ENCODE results near the gene CPS1.

Gene CPS1
- total RNA-seq = 0.48 to 0.96 reads per million in 2 experiments

DNA sequence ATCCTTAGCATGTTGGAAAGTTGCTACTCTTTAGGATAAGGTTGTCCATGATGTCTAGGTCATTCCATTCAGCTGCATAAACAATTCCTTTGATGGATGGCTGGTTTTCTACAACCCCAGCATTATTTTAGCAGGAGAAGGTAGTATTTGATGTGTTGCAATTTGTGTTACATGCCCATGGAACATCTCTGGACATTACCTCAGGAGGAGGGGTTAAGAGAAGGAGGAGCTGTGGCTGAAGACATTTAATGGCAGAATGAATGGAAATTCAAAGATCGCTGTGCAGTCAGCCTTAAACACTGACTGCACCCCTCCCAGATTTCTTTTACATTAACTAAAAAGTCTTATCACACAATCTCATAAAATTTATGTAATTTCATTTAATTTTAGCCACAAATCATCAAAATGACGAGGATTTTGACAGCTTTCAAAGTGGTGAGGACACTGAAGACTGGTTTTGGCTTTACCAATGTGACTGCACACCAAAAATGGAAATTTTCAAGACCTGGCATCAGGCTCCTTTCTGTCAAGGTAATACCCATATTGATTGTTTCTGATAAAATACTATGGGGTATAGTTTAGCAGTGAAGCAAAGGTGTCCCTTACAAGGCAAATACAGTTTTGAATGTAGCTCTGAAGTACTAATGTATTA, at the start of gene CPS1:
Gene CPS1 (plus strand): TSS at position 271 of the 652 bp plus-strand sequence. CDS start 135 bp downstream, at position 406.
- no peak for DNase-seq (ENCODE audit: low read depth)

DNA sequence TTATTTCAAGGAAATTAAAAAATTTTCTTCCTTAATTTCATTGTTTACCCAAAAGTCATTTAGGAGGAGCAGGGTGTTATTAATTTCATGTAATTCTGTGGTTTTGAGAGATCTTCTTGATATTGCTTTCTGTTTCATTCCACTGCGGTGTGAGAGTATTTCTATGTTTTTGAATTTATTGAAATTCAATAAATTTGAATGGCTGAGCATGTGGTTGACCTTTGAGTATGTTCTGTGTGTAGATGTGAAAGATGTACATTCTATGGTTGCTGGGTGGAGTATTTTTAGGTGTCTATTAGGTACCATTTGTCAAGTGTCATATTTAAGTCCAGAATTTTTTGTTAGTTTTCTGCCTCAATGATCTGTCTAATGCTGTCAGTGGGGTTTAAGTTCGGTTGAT, 40.5 kb upstream of the CPS1 start:
- no peak for DNase-seq (ENCODE audit: low read depth)

DNA sequence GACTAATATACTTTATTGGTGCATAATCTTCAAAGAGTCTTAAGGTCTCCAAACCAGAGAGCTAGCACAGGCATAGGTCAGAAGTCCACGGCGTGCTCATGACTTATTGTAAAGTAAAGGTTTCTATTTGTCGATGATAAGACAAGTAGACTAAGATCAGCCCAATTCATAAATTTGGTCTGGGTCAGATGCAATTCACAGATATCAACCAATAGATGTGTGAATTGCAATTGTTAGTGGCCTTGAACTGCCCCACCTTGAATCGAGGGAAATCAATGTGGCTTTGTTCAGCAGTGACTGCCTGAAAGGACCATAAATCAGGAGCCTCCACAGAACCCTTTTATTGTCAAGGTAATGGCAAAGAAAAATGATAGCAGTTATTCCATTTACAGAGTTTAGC, 39.1 kb upstream of the CPS1 start:
- DNase-seq (ENCODE audit: low read depth) = no peak

DNA sequence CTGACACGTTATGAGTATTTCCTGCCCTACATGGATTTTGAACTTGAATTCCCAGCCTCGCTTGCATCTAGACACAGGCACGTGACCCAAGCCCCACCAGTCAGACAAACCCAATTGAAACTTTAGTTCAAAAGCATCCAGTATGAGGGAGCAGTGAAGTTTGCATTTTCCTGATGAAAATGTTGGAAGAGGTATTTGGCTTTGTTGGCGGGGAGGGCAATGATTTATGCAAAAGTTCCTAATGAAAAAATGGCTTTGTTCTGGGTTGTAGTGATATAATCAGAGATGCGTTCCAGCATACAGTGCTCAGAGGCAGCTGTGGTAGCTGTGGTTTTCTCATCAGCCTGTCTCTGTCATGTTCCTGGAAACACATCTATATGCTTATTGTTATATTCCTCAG, 36.8 kb upstream of the CPS1 start:
- no peak for DNase-seq (ENCODE audit: low read depth)

DNA sequence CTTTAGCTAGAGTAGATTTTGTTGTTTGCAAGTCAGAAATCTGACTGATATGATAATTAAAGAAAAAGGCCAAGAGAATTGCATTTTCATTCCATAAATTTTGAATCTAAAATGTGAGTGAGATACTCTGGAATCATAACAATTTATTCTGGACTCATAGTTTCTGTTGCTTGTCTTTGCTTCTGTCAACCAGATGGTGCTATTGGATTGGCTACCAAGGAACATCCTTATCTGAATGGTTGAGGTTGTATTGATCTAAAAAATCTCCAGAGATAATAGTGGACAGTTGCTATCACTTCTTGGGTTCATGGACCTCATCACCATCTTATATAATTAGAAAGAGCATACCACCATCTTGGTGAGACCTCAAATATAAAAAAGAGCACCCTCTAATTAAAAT, 34.0 kb upstream of the CPS1 start:
- no peak for DNase-seq (ENCODE audit: low read depth)

DNA sequence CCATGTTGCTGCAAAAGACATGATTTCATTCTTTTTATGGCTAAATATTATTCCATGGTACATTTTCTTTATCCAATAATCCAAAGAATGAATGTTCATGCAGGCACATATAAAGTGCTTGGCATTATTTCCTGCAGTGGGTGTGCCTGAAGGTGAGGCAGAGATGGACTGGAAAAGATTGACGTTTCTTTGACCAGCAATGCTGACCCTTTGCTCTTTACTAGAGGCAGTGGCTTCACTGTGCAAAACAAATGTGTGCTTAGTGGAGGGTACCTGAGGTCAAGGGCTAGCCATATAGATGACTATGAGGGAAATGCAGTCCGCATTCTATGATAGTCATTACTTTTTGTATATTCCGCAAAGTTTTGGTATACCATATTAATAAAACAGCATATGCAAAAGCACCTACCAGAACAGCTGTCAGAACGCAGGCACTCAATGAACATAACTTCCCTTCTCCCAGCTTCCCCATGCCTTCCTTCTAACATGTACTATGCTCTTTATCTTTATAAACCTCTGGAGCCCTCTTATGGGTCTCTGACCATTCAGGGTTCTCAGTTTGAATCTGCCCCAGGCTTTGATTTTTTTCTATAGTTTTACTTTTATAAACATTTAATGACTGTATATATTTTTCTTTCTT, 32.6 kb upstream of the CPS1 start:
- DNase-seq (ENCODE audit: low read depth) = no peak

DNA sequence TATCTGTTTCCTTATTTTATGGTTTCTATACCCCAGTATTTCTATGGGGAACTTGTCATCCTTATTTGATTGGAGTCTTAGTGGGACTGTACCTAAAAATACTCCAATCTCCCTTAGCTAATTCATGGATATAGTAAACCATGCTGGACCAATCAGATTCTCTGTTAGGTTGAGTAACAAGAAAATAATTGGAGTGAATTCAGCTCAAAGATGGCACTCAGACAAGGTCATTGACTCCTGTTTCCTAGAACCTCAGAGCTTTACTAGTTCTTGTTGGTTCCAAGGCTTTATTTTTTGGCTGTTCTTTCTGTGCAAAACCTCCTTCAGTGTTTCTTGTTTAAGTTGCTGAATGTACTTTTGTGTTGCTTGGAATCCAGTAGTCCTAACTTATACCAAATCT, 31.9 kb upstream of the CPS1 start:
- DNase-seq (ENCODE audit: low read depth) = no peak

DNA sequence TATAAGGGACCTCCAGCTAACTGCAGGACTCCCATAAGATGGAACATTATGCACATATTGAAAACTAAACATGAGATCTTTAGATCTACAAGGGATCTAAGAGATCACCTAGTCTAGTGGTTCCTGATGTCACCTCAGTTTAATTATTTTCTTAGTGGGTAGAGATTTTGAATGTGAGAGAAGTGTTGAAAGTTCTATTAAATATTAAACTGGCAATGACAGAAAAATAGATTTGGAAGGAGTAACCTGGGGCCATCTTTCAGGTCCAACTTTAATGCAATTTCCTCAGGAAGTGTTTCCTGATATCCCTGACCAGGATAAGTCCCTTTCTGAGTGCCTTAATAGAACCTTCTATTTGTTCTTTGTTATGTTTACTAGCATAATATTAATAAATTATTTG, 29.1 kb upstream of the CPS1 start:
- no peak for DNase-seq (ENCODE audit: low read depth)

DNA sequence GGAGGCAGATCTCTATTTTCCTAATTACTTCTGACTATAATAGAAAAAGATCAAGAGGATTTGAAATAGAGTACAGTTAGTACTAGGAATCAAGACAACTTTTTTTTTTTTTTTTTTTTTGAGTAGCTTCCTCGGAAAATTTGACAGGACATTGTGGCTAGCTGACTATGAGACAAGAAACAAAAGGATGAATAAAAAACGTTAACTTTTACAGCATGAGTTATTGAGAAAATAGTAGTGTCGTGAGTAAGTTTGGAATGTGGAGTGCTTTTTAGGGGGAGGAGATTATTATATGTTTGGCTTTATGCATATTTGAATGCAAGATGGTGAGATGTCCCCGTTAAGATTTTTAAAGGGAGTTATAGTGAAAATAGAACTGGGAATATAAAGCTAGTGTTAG, 27.7 kb upstream of the CPS1 start:
- no peak for DNase-seq (ENCODE audit: low read depth)

DNA sequence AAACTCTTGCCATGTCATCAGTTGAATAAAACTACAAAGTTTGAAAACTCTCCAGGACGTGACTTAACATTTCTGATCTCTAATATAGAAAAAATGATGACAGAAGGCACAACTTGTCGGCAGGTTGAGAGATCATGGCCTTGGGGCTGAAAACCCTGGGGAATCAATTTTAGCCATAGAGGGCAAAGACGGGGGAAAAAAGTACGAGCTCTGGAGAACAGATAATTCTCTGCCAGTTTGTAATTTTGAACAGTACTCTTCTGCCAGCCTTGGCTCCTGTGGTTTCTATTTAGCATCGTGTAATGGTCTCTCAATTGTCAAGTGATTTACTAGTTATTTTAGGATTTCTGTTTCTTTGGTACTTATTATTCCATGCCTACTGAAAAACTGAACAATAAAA, 25.3 kb upstream of the CPS1 start:
- no peak for DNase-seq (ENCODE audit: low read depth)

DNA sequence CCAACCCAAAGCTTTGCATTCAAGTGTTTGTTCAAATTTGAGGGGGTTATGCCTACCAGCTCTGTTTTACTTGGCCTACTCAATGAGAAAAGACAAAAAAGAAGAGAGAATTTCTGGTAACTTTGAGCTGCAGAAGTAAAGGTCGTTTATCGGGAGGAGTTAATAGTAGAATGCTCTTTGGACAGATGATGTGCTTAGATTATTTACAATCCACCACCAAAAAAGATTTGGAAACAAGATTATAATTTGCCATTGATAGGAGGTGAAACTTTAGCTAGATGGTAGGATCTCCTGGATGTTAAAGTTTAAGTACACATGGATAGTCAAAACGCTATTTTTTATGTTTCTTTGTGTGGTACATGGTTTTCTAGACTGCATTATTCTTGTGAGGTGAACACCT, 24.9 kb upstream of the CPS1 start:
- no peak for DNase-seq (ENCODE audit: low read depth)

DNA sequence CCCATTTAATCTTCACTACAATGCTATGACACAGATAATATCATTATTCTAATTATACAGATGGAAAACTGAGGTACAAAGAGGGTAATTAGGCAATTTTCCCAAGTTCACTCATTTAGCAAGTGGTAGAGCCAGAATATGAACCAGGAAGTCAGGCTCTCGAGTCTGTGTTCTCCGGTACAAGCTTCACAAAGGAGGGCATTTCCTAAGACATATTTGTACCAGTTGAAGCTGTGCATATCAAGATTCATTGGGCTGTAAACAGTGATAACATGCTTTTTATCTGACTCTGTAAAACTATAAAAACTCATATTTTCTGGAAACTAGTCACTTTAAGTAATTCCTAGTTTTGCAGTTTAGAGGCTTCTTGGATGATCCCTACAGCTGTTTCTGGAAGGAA, 23.0 kb upstream of the CPS1 start:
- DNase-seq (ENCODE audit: low read depth) = no peak

DNA sequence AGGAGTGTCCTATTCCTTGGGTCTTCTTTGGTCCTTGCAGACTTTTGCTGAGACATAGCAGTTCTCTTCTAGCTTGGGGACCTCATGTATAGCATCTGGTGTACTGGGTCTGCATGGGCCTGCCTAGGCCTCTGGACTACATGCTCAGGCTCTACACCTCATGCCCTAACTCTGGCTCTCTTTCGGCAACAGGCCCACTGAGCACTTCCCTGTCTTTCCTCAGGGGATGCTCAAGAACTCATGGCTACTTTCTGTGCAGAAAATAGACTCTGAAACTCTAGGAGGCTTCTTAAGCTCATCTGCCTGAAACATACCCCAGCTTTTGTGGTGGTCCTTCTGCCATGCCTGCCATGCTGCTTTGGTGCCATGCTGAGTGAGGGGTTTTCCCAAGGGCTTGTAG, 21.5 kb upstream of the CPS1 start:
- no peak for DNase-seq (ENCODE audit: low read depth)

DNA sequence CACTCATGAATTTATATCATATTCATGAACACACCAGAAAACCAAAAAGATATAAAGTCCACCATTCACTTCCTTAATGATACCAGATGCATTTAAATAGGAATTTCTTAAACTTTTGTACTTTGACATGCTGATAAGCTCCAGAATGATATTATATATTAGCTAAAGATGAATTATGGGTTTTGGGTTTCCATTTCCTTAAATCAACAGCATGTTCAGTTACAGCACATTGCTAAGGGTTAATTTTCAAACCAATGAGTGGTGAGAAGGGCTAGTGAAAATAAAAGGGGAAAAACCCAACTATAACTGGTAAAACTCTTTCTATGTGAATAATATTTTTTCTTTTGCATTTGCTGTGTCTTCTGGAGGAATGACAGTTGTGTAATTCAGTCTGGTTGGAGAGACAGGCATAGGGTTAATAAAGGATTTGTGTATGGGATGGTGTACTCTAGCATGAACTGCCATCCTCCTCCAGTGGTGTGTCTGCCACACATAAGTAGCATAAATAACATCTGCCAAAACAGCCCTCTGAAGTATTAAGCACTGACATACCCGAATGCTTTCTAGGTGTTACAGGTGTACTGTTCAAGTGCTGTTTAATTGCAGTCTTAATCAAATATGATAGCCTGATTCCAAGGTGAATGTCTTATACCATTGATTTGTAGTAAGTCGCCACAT, 19.3 kb upstream of the CPS1 start:
- DNase-seq (ENCODE audit: low read depth) = no peak

DNA sequence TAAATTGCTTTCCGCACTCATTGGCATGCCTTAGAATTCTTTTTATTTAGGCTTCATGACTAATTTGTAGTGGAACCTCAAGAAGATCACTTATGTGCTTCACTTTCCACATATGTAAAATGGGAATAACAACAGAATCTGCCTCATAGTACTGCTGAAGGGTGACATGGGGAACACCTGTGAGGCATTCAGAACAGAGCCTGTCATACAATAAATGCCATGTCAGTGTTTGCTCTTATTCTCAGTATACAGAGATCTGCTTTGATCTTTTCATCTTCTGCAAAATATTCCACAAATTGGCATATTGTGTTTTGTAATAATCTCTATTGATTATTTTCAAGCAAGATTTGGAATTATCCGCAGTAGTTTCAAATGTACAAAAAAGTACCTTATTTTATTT, 17.4 kb upstream of the CPS1 start:
- no peak for DNase-seq (ENCODE audit: low read depth)

DNA sequence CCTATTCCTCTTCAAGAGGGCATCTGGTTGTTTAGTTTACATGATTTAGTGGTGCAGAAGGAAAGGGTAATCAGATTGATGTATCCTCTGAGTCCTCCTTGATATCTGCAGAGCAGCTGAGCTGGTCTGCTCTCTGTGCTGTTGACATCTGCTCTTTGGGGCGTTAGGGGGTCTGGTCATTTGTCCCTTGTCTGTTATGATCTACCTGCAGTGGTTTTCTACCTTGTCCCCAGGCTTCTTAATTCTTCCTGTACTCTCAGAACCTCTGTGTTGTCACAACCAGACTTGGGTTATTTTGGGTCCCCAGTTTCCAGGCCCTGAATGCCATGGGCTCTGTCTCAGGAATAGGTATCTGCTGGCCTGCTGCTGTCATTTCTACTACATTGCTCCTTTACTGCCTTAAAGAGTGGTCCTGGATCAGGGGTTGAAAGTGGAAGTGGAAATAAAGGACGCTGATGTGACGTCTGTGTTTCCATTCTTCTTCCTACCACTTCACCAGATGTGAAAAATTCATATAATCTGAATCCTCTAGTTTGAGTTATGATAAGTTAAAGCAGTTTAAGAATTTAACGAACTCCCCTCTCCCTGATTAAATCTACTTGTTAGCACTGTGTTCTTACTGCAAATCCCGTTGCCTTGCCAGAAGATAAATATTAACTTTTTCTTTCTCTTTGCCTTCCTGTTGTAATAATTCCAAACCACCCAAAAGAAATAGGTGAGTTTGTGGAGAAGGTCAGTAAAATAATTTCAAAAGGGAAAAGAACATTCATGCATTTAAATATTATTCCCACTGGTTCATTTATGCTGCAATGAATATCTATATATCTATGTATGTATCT, 16.6 kb upstream of the CPS1 start:
- no peak for DNase-seq (ENCODE audit: low read depth)

DNA sequence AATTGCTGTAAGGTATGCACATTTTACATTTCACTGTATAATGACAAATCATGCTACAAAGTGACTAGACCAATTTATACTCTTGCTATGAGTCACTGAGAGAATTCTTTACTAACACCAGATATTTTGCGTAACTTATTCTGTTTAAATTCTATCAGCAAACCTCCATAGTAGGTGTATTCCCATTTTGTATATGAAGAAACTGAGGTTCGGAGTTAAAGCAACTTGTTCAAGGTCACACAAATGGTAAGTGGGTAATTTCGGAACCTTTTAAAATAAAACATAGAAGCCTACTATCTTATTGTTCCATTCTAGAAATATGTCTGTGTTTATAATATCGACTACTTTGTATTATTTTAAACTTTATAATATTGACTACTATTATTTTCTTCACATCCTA, 15.9 kb upstream of the CPS1 start:
- DNase-seq (ENCODE audit: low read depth) = no peak

DNA sequence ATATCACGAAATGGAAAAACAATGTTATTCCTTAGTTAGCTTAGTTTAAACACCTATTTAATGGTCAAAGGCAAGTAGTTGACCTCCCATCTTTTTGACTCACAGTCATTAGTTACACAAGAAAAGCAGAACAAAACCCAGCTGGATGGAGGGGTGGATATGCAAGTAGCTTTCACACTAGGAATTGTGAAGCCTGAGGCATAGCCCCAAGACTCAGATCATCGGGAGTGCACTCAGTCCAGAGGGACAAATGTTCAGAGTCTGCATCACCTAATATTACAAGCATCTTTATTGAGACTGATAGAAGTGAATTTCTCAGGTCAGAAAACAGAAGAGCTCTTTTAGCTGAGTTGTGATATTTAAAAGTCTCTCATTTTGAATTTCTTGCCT, 15.5 kb upstream of the CPS1 start:
- DNase-seq (ENCODE audit: low read depth) = no peak

DNA sequence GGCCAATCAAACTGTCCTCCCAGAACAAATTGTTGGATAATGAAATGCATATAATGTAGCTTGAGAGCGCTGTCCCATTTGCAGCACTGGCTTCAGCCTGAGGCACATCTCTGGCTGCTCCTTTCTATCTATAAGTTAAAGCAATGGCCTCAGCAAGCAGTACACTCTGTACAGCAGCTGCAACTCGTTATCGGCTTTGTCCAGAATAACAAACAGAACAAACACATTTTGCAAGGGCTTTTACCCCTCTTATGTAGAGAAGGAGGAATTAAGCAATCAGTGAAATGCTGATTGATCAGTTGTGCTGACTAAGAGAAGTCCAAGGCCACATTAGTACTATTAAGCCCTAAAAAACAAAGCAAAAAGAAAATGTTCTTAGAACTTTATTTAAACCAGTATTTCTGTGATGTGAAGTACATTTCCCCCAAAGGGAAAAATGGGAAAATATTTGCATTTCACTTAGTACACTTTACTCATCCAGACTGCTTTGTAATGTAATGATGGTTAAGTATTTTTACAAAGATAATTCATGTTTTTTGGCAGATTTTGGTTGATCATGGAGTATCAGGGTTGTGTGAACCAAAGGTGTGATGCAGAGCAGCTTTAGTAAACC, 15.0 kb upstream of the CPS1 start:
- no peak for DNase-seq (ENCODE audit: low read depth)

DNA sequence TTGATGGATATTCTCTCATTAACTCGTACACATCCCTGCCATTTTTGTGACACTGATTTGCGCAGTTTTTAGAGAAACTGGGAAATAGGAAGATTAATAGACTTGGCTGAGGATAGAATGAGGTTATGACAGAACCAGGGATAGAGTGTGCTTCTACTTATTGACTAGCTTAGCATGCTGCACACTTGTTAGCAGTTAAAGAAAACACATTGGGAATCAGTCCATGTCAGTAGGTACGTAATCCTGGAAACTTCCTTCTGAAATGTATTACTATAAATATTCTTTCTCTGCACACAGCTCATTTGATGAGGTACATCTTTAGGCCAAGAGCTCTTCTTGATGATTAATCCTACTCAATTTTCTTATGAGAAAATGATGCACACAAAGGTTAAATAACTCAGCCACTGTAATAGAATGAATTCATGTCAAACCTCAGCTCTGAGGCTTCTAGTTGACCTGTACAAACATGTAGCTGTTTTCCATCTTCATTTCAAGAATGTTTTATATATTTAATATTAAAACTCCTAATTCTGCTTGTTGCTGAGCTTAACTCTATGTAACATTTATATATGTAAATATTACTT, 12.3 kb upstream of the CPS1 start:
- no peak for DNase-seq (ENCODE audit: low read depth)

DNA sequence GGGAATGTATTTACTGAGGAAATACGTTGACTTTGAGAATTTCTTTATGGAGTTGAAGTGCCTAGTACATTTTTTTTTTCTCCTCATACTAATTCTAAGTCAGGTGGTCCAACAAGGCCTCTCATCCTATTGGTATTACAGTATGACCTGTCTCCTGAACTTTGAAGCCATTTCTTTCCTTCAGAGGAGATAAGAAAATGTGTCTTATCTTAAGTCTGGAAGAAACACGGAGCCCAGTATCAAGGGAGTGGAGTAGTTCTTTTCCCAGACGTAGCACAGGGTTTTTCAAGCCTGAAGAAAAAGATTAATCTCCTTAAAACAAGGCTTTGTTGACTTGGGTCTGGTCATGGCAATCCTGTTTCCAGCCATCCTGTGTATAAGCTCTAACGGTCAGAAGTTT, 11.6 kb upstream of the CPS1 start:
- no peak for DNase-seq (ENCODE audit: low read depth)

All from T follicular helper cell (primary cell).